Fibroblast of lung (primary cell): ENCODE measurements around the gene LIMCH1. TPM values are rescaled to one million over a fixed set of nuclear protein-coding genes. Genes with fewer than 3 reads are reported as not detected.

Source experiments
- DNase-seq, 2 donors: peaks; one replicate each; pipeline versions ENCODE4 v3.0.0 to v3.0.0-alpha.2; 2010; ENCODE audit warnings: low read depth in 2 of 2
- H2AFZ ChIP-seq: 2 replicates; pipeline ENCODE4 v1.5.1; 2012; ENCODE audit warnings: low read length, control low read depth, inconsistent platforms
- H3K27ac ChIP-seq: 2 replicates; pipeline ENCODE4 v1.5.1; 2011; ENCODE audit warnings: low read length, control low read depth; ENCODE audit not compliant: insufficient read depth
- H3K27me3 ChIP-seq: 2 replicates; pipeline ENCODE4 v1.5.1; 2011; ENCODE audit warnings: mild to moderate bottlenecking, low read length; ENCODE audit not compliant: control insufficient read depth, insufficient read depth
- H3K36me3 ChIP-seq: 2 replicates; pipeline ENCODE4 v1.5.1; 2011; ENCODE audit warnings: low read length; ENCODE audit not compliant: control insufficient read depth, insufficient read depth
- H3K4me1 ChIP-seq: 2 replicates; pipeline ENCODE4 v1.5.1; 2011; ENCODE audit warnings: low read length; ENCODE audit not compliant: control insufficient read depth, insufficient read depth; ENCODE audit errors: extremely low read depth
- H3K4me2 ChIP-seq: 2 replicates; pipeline ENCODE4 v1.5.1; 2011; ENCODE audit warnings: low read length, control low read depth; ENCODE audit not compliant: insufficient read depth; ENCODE audit errors: extremely low read depth
- H3K4me3 ChIP-seq, 4 experiments: fragments of 200-600 bp in 1 of 4; sonication (generic) in 1 of 4; replicated peaks in 1 of 4; 2 replicates each; pipeline ENCODE4 v1.5.1; 2011 to 2016; ENCODE audit warnings: low read length in 4 of 4, low read depth in 3 of 4, mild to moderate bottlenecking in 3 of 4, control low read depth in 2 of 4, inconsistent platforms in 1 of 4, mixed read lengths in 1 of 4; ENCODE audit not compliant: insufficient read depth in 1 of 4; ENCODE audit errors: control extremely low read depth in 1 of 4
- H3K79me2 ChIP-seq: 2 replicates; pipeline ENCODE4 v1.5.1; 2012; ENCODE audit warnings: mild to moderate bottlenecking, low read length, inconsistent platforms; ENCODE audit not compliant: control insufficient read depth, insufficient read depth
- H3K9ac ChIP-seq: 2 replicates; pipeline ENCODE4 v1.5.1; 2011; ENCODE audit warnings: mild to moderate bottlenecking, low read length, control low read depth; ENCODE audit not compliant: insufficient read depth
- H3K9me3 ChIP-seq: 2 replicates; pipeline ENCODE4 v1.5.1; 2012; ENCODE audit warnings: low read depth, low read length; ENCODE audit not compliant: control insufficient read depth, insufficient read depth
- H4K20me1 ChIP-seq: 2 replicates; pipeline ENCODE4 v1.5.1; 2011; ENCODE audit warnings: low read length; ENCODE audit not compliant: control insufficient read depth, insufficient read depth; ENCODE audit errors: extremely low read depth
- EZH2 ChIP-seq: IDR thresholded peaks from 2 replicates; pipeline ENCODE4 v1.5.1; 2012; ENCODE audit warnings: low read length, control low read depth, mild to moderate bottlenecking; ENCODE audit errors: missing control alignments
- polyA plus RNA-seq, 2 donors: library from polyadenylated mRNA; depleted of rRNA in 1 of 2; stranded (reverse) in 1 of 2; unstranded in 1 of 2; fragments of >200 nt; gene quantifications; 2 replicates each; pipeline ENCODE4 v1.2.1, GENCODE V29; 2011 to 2012; ENCODE audit warnings: missing spikeins in 1 of 2
- total RNA-seq: library from RNA; depleted of rRNA; stranded (reverse); fragments of >200 nt; gene quantifications from 2 replicates; pipeline ENCODE4 v1.2.1, GENCODE V29; 2014
- TF ChIP-seq, protein P1 (sequence below), 2 donors: IDR thresholded peaks in 1 of 2; conservative IDR thresholded peaks in 1 of 2; 1 replicate in 1 of 2; 2 replicates in 1 of 2; pipeline ENCODE4 v1.5.1; 2011 to 2012; ENCODE audit warnings: low read length in 2 of 2, control low read depth in 1 of 2, inconsistent platforms in 1 of 2, low read depth in 1 of 2, mild to moderate bottlenecking in 1 of 2

LIMCH1 gene
- total and polyA plus RNA-seq, 2 donors (not counting 1 experiment from before 2014, with no cell fraction given): 2.8 to 4.6 TPM

DNA sequence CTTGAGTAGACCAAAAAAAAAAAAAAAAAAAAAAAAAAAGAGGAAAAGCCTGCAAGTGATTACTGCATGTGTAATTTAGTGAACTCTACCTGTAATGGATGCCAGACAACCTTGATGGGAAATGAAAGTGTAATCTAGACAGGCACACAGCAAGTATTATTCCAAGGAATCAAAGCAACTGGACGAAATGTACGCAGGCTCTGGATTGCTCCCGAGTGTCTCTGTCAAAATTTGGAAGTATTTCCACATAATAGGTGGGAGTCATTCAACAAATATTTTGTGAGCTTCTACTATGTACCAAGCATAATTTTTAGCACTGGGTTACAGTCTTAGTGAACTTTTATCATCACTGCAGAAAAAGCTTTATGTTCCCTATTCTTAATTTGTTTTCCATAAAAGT is 64.2 kb downstream of the LIMCH1 start:
- no peak overlapping the region for H3K27ac ChIP-seq
- H4K20me1 ChIP-seq: no peaks in the 10 kb centered on the region
- no peak overlapping the region for H2AFZ ChIP-seq
- H3K27me3 ChIP-seq: no peaks in the 10 kb centered on the region
- no peaks in the 10 kb centered on the region for H3K9me3 ChIP-seq
- DNase-seq: no peak
- no peak overlapping the region for H3K4me3 ChIP-seq
- no peaks in the 10 kb centered on the region for H3K36me3 ChIP-seq
- no peak overlapping the region for H3K4me2 ChIP-seq
- no peaks in the 10 kb centered on the region for H3K79me2 ChIP-seq
- H3K4me1 ChIP-seq: no peaks in the 10 kb centered on the region
- TF ChIP-seq, protein P1, sequence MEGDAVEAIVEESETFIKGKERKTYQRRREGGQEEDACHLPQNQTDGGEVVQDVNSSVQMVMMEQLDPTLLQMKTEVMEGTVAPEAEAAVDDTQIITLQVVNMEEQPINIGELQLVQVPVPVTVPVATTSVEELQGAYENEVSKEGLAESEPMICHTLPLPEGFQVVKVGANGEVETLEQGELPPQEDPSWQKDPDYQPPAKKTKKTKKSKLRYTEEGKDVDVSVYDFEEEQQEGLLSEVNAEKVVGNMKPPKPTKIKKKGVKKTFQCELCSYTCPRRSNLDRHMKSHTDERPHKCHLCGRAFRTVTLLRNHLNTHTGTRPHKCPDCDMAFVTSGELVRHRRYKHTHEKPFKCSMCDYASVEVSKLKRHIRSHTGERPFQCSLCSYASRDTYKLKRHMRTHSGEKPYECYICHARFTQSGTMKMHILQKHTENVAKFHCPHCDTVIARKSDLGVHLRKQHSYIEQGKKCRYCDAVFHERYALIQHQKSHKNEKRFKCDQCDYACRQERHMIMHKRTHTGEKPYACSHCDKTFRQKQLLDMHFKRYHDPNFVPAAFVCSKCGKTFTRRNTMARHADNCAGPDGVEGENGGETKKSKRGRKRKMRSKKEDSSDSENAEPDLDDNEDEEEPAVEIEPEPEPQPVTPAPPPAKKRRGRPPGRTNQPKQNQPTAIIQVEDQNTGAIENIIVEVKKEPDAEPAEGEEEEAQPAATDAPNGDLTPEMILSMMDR (conservative IDR thresholded peaks at IDR 0.05 in 1 of 2, IDR thresholded peaks at IDR 0.05 in 1 of 2; ENCODE audit: low read depth in 1 of 2, low read length in 2 of 2): no peak
- TF ChIP-seq EZH2: no peak
- H3K9ac ChIP-seq: no peak overlapping the region

DNA sequence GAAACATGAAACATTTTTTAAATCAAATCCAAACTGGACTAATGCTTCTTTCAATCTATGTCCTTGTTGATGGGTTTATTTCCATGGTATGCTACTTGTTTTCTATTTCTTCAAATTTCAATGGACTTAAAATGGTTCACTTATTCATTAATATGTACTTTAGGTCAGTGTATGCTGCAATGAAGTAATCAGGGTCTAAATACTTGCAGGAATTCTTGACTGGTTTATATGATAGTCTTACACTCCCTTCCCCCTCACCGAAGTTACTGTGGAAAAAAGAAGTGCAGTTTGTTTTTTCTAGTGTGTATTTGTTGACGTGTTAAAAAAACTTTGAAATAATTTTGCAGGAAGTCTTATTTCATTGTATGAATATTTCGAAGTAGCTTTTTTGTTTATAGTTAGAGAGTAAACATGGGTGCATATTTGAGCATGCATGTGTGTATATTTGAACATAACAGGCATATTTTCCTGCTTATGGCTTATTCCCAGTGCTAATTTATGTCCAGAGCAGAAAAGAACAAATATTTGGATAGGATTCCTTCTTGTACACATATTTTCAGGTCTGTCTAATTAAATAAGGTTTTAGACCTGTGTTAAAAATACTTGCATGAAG is 65.0 kb downstream of the LIMCH1 start:
- no peak overlapping the region for H2AFZ ChIP-seq
- H3K79me2 ChIP-seq: no peaks in the 10 kb centered on the region
- no peaks in the 10 kb centered on the region for H3K4me1 ChIP-seq
- no peaks in the 10 kb centered on the region for H3K27me3 ChIP-seq
- no peak for TF ChIP-seq EZH2
- TF ChIP-seq, protein P1 (conservative IDR thresholded peaks at IDR 0.05 in 1 of 2, IDR thresholded peaks at IDR 0.05 in 1 of 2; ENCODE audit: low read depth in 1 of 2, low read length in 2 of 2): no peak
- no peaks in the 10 kb centered on the region for H3K36me3 ChIP-seq
- H3K4me3 ChIP-seq: no peak overlapping the region
- no peaks in the 10 kb centered on the region for H4K20me1 ChIP-seq
- no peak overlapping the region for H3K4me2 ChIP-seq
- no peak overlapping the region for H3K9ac ChIP-seq
- no peaks in the 10 kb centered on the region for H3K9me3 ChIP-seq
- no peak for DNase-seq
- no peak overlapping the region for H3K27ac ChIP-seq

DNA sequence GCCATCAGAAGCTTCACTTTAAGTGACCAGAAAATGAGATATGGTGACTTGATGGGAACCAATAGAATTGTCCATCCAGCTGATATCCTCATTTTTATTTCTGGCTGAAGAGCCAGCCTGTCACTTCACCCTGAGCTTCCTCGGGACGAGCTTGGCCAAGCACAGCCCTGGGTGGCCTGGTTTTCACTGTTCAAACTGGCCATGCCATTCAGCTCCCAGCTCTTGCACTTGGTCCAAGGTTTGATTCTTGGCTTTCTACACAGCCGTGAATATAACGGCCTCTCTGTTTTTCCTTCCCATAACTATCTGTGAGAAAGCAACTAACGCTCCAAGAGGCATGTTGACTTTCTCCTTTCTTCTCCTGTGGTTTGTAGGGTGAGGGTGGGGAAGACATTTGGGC is 71.9 kb downstream of the LIMCH1 start:
- H3K4me1 ChIP-seq: no peaks in the 10 kb centered on the region
- H3K9ac ChIP-seq: no peak overlapping the region
- H3K27ac ChIP-seq: no peak overlapping the region
- no peak overlapping the region for H3K4me2 ChIP-seq
- DNase-seq: no peak
- H4K20me1 ChIP-seq: no peaks in the 10 kb centered on the region
- H3K79me2 ChIP-seq: no peaks in the 10 kb centered on the region
- H3K9me3 ChIP-seq: no peaks in the 10 kb centered on the region
- no peak overlapping the region for H2AFZ ChIP-seq
- H3K27me3 ChIP-seq: no peaks in the 10 kb centered on the region
- H3K4me3 ChIP-seq: no peak overlapping the region
- TF ChIP-seq, protein P1 (conservative IDR thresholded peaks at IDR 0.05 in 1 of 2, IDR thresholded peaks at IDR 0.05 in 1 of 2; ENCODE audit: low read depth in 1 of 2, low read length in 2 of 2): no peak
- TF ChIP-seq EZH2: no peak
- H3K36me3 ChIP-seq: no peaks in the 10 kb centered on the region
